Naive B cell (primary cell): ENCODE results near the gene CHRND. TPM values are rescaled to one million over a fixed set of nuclear protein-coding genes. Genes with fewer than 3 reads are reported as not detected.
"Not testable (repeated sequence)": the region's sequence is repeated elsewhere in the genome, so short reads cannot be mapped to it uniquely, and the experiment has no call there.

ENCODE experiments used
- ATAC-seq, 2 donors: fragments of 150-1000 bp; cut with Tn5 transposase; 2 replicates each; pipeline ENCODE4 v1.10.0; 2021; ENCODE audit warnings: low read depth in 2 of 2, mild to moderate bottlenecking in 2 of 2, moderate library complexity in 2 of 2
- DNase-seq: peaks from one replicate; pipeline ENCODE4 v3.0.0; 2022
- H3K27ac Mint-ChIP-seq, 6 donors: one replicate each; pipeline ENCODE4 v1.8.0; 2020 to 2022; ENCODE audit warnings: mild to moderate bottlenecking in 6 of 6, mixed read lengths in 6 of 6, moderate library complexity in 5 of 6, inconsistent platforms in 2 of 6
- H3K27me3 Mint-ChIP-seq, 3 donors: one replicate each; pipeline ENCODE4 v1.8.0; 2021 to 2022; ENCODE audit warnings: mixed read lengths in 3 of 3, mild to moderate bottlenecking in 1 of 3
- H3K36me3 Mint-ChIP-seq, 2 donors: one replicate each; pipeline ENCODE4 v1.8.0; 2020 to 2022; ENCODE audit warnings: mixed read lengths in 2 of 2, inconsistent platforms in 1 of 2, mild to moderate bottlenecking in 1 of 2
- H3K4me1 Mint-ChIP-seq, 3 donors: one replicate each; pipeline ENCODE4 v1.8.0; 2020 to 2022; ENCODE audit warnings: mixed read lengths in 3 of 3, inconsistent platforms in 1 of 3, mild to moderate bottlenecking in 1 of 3, moderate library complexity in 1 of 3
- H3K4me3 Mint-ChIP-seq, 8 donors: one replicate each; pipeline ENCODE4 v1.8.0; 2020 to 2022; ENCODE audit warnings: mild to moderate bottlenecking in 8 of 8, mixed read lengths in 8 of 8, moderate library complexity in 8 of 8, inconsistent platforms in 2 of 8
- H3K9me3 Mint-ChIP-seq, 7 donors: one replicate each; pipeline ENCODE4 v1.8.0; 2020 to 2022; ENCODE audit warnings: mixed read lengths in 7 of 7, mild to moderate bottlenecking in 5 of 7, inconsistent platforms in 2 of 7, moderate library complexity in 1 of 7
- polyA plus RNA-seq, 6 donors: library from polyadenylated mRNA; unstranded; fragments of 300-500 nt; fragmentation: Illumina TruSeq; gene quantifications; one replicate each; pipeline ENCODE4 v1.2.3, GENCODE V29; 2021; ENCODE audit warnings: low read depth in 6 of 6

The CHRND gene
- polyA plus RNA-seq, 6 donors from 2014 or later = not detected

DNA sequence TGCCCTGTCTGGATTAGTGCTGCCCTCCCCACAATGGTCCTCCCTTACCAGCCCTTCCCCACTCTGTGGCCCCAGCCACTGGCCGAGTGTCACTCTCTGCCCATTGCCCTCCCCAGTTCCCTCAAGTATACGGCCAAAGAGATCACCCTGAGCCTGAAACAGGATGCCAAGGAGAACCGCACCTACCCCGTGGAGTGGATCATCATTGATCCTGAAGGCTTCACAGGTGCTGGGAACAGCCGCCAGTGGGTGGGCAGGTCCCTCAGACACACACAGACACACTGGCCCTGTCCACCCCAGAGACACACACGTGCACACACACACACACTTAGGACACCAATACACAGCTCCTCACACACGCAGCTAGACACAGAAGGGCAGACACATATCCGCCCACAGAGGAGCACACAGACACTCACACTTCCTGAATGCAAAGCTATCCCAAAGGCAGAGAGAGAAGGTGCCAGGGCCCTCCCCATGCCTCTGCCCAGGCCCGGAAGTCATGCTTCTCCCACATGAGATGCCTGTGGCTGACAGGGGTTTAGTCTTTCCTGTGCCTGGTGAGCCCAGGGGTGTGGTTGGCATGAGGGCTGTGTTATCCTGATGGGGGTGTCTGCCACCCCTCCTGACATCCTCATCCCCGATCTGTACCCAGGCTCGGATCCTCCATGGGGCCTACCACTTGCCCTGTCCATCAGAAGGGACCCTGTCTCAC is 2.9 kb downstream of the CHRND start:
- no peaks in the 10 kb centered on the region for H3K9me3 Mint-ChIP-seq
- DNase-seq = no peak
- peak overlapping the region in 1 of 8 donors; percentile 15 for H3K4me3 Mint-ChIP-seq
- peaks cover 7 to 12% (median 11%) of the 10 kb centered on the region in 3 donors for H3K4me1 Mint-ChIP-seq
- ATAC-seq = no peak
- peak overlapping the region in 2 of 6 donors; percentile 32 to 55 for H3K27ac Mint-ChIP-seq
- no peaks in the 10 kb centered on the region for H3K36me3 Mint-ChIP-seq
- peaks cover 24 to 60% (median 43%) of the 10 kb centered on the region in 3 donors for H3K27me3 Mint-ChIP-seq

DNA sequence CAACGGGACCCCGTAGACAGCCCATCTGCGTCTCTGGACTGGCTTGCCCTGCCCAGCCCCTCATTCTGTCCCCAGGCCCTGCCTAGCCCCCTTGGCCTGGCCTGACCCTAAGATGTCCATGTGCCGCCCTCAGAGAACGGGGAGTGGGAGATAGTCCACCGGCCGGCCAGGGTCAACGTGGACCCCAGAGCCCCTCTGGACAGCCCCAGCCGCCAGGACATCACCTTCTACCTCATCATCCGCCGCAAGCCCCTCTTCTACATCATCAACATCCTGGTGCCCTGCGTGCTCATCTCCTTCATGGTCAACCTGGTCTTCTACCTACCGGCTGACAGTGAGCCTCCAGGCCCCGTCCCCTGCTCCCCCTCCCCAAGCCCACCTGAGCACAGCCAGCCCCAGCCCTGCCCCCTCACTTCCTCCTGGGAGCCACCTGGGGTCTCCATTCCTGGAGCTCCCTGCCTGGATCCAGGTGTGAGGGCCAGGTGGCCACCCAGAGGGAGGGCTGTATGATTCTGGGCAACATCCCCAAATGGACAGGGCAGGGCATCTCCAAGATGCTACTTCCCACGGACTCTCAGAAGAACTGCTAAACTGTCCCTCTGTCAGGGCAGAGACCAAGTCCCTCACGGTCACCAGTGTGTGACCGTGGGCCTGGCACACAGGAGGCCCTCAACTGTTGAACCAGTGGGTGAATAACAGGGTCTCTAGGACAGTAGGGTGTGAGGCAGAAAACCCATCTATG is 4.0 kb downstream of the CHRND start:
- no peak overlapping the region for H3K27ac Mint-ChIP-seq
- no peak for ATAC-seq

DNA sequence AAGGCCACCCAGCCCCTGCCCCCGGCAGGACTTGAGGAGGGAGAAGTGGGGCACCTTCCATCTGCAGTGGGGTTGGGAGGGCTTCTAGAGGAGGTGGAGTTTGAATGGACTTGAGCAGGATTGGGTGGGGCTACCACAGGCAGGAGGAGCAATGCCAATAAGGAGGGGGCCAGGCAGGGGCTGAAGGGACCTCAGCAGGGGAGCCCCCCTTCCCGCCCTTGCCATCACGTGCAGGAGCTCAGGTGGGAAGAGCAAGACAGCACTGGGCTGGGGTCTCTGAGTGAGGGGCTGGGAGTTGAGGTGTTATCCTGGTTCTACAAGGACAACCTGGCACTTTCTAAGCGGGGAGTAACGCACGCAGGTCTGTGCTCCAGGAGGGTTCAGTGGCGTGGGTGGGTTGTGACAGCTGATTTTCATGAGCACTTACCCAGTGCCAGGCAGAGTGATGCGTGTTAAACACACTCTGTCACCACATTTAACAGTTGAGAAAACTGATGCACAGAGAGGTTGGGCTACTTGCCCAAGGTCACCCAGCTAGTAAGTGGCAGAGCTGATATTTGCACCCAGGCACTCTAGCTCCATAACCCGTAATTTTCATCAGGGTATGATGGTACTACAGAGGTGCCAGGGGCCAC is 4.8 kb downstream of the CHRND start:
- H3K4me1 Mint-ChIP-seq = peaks cover 0 to 8% (median 5%) of the 10 kb centered on the region in 3 donors
- no peaks in the 10 kb centered on the region for H3K36me3 Mint-ChIP-seq
- peaks cover 19 to 66% (median 35%) of the 10 kb centered on the region in 3 donors for H3K27me3 Mint-ChIP-seq
- no peaks in the 10 kb centered on the region for H3K9me3 Mint-ChIP-seq
- ATAC-seq (no peak), DNase-seq (no peak)
- H3K27ac Mint-ChIP-seq = no peak overlapping the region
- no peak overlapping the region for H3K4me3 Mint-ChIP-seq

More for the DNA sequence above, 4.0 kb downstream of the CHRND start:
- DNase-seq = no peak
- no peaks in the 10 kb centered on the region for H3K9me3 Mint-ChIP-seq
- H3K36me3 Mint-ChIP-seq = no peaks in the 10 kb centered on the region
- peaks cover 0 to 8% (median 5%) of the 10 kb centered on the region in 3 donors for H3K4me1 Mint-ChIP-seq
- H3K27me3 Mint-ChIP-seq = peaks cover 19 to 59% (median 35%) of the 10 kb centered on the region in 3 donors
- no peak overlapping the region for H3K4me3 Mint-ChIP-seq

DNA sequence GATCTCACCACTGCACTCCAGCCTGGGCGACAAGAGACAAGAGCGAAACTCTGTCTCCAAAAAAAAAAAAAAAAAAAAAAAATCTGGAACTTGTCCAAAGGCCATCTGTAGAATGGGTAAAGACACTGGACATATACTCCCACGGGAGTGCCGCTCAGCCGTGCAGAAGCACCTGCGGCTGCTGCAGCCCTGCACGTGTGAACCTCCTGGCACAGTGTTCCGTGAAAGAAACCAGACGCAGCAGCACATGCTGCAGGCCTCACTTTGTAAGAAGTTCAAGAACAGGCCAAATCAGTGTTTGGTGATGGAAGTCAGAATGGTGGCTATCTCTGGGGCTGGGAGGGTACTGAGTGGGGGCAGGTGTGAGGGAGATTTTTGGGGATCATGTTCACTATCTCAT is 6.5 kb downstream of the CHRND start:
- no peak for DNase-seq

DNA sequence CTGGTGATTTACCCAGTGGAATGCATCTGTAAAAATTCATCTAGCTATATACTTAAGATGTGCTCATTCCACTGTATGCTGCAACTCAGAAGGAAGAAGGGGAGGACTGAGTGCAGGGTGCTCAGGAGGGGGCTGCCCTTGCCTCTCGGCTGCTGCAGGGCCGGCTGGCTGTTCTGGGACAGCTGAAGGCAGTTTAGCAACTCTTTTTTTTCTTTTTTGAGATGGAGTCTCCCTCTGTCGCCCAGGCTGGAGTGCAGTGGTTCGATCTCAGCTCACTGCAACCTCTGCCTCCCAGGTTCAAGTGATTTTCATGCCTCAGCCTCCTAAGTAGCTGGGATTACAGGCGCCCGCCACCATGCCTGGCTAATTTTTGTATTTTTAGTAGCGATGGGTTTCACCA is 6.9 kb downstream of the CHRND start:
- not testable (repeated sequence) for H3K4me3 Mint-ChIP-seq, H3K36me3 Mint-ChIP-seq, ATAC-seq, DNase-seq, H3K4me1 Mint-ChIP-seq, H3K9me3 Mint-ChIP-seq, H3K27ac Mint-ChIP-seq
- H3K27me3 Mint-ChIP-seq = peaks cover 12 to 68% (median 26%) of the 10 kb centered on the region in 3 donors

More for the DNA sequence above, 6.5 kb downstream of the CHRND start:
- Mint-ChIP-seq H3K27me3 (peaks cover 14 to 68% (median 30%) of the 10 kb centered on the region in 3 donors), H3K9me3 (peaks cover 0 to 7% (median 4%) of the 10 kb centered on the region in 7 donors), H3K4me1 (peaks cover 0 to 8% (median 5%) of the 10 kb centered on the region in 3 donors), H3K27ac (no peak overlapping the region), H3K4me3 (no peak overlapping the region), H3K36me3 (no peaks in the 10 kb centered on the region)
- no peak for ATAC-seq

DNA sequence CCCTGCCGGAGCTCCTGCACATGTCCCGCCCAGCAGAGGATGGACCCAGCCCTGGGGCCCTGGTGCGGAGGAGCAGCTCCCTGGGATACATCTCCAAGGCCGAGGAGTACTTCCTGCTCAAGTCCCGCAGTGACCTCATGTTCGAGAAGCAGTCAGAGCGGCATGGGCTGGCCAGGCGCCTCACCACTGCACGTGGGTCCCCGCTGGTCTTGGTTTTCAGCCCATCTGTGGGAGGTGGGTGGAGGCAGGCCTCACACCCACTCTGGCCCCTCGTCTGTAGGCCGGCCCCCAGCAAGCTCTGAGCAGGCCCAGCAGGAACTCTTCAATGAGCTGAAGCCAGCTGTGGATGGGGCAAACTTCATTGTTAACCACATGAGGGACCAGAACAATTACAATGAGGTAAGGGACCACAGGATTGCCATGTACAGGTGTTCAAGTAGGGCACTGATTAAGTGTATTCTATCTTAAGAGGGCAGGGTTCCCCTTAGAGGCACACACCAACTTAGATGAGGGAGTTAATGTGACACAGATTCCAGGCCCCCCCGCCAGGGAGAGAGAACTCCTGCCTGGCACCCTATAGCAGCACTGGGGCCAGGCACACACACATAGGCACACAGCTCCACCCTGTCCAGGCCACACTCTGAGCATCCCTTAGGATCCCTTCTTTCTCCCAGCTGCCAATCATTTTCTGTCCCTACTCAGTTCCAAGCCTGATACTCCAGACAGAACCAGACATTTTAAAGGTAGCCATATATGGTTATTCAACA is 8.2 kb downstream of the CHRND start:
- no peak overlapping the region for H3K27ac Mint-ChIP-seq
- no peak overlapping the region for H3K4me3 Mint-ChIP-seq
- no peaks in the 10 kb centered on the region for H3K36me3 Mint-ChIP-seq
- no peak for ATAC-seq
- H3K27me3 Mint-ChIP-seq = peaks cover 3 to 62% (median 25%) of the 10 kb centered on the region in 3 donors
- peaks cover 11 to 17% (median 11%) of the 10 kb centered on the region in 3 donors for H3K4me1 Mint-ChIP-seq
- no peak for DNase-seq
- H3K9me3 Mint-ChIP-seq = peaks cover 0 to 7% (median 4%) of the 10 kb centered on the region in 7 donors

DNA sequence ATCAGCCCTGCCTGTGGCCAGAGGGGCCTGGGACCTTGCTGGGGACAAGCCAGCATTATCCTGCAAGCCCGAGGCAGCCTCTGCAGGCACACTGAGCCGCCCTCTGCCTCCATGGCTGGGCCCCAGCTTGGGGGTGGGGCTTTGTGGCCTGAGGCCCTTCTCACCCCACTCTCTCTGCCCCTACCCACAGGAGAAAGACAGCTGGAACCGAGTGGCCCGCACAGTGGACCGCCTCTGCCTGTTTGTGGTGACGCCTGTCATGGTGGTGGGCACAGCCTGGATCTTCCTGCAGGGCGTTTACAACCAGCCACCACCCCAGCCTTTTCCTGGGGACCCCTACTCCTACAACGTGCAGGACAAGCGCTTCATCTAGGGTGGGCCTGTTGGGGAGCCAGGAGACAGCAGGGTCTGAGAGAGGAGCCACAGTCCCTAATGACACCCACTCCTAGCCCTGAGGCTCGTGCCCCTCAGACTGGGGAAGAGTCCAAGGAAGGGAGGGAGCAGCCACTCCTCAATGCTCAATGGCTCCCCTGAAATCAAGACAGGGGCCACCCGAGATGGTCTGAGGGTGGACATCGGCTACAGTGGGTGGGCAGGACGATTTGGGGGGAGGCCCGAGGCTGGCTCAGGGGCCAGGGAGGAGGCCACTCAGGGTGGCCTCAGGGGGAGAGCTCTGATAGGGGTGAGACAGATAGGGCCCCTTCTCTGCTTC is 9.1 kb downstream of the CHRND start:
- peaks cover 11 to 19% (median 11%) of the 10 kb centered on the region in 3 donors for H3K4me1 Mint-ChIP-seq
- no peak overlapping the region for H3K27ac Mint-ChIP-seq
- DNase-seq = no peak
- peaks cover 0 to 7% (median 4%) of the 10 kb centered on the region in 7 donors for H3K9me3 Mint-ChIP-seq
- H3K36me3 Mint-ChIP-seq = no peaks in the 10 kb centered on the region
- H3K27me3 Mint-ChIP-seq = peaks cover 3 to 53% (median 22%) of the 10 kb centered on the region in 3 donors
- H3K4me3 Mint-ChIP-seq = no peak overlapping the region
- no peak for ATAC-seq

DNA sequence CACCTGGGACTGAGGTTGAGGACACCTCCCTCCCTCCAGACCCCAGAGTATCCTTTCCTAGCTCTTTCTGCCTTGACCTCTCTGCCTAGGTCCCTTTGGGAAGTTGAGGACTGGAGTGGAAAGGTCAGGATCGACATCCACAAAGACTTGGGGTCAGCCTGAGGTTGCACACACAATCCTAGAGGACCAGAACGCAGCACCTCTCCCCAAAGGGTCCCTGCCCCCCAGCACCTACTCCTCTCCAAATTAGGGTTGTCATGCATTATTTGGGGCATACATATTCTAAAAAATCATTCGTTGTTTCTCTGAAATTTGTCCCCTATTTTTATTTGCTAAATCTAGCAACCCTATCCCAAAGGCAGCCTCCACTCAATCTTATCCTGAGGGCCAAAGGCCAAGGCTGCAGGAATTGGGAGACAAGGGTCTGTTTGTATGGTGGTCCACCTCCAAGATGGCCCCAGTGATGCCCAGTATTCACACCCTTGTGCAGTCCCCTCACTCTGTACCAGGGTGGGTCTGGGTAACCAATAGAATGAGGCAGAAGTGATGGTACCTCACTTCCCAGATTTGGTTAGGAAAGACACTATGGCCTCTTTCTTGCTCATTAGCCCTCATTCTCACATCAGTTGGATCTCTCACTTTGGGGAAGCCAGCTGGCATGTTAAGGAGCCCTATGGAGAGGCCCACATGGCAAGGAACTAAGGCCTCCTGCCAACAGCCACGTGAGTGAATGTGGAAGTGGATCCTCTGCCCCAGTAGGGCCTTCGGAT is 10.0 kb downstream of the CHRND start:
- no peaks in the 10 kb centered on the region for H3K36me3 Mint-ChIP-seq
- H3K4me3 Mint-ChIP-seq = no peak overlapping the region
- H3K27ac Mint-ChIP-seq = no peak overlapping the region
- peaks cover 11 to 24% (median 15%) of the 10 kb centered on the region in 3 donors for H3K4me1 Mint-ChIP-seq
- H3K27me3 Mint-ChIP-seq = peaks cover 3 to 45% (median 22%) of the 10 kb centered on the region in 3 donors
- ATAC-seq (no peak), DNase-seq (no peak)
- H3K9me3 Mint-ChIP-seq = peaks cover 0 to 7% (median 4%) of the 10 kb centered on the region in 7 donors

DNA sequence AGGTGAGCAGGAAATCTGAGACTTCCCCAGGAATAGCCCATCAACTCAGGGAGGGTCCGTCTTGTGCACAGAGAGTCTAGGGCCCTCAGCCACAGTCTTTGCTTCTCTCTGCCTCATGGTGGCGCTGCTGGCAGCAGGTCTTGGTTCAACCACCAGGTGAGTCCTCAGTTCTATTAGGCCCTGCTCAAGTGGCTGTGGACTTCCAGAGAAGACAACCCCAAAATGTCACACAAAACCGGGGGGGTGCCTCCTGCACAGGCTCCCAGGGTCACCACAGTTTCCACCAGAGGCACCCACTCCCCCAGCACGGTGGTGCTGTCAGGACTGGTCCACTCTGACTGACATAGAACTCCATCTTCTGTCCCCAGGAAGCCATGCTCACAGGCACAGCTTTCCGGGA is 11.1 kb downstream of the CHRND start:
- H3K27ac Mint-ChIP-seq = no peak overlapping the region
- peaks cover 20 to 24% (median 20%) of the 10 kb centered on the region in 3 donors for H3K4me1 Mint-ChIP-seq
- DNase-seq = no peak
- H3K4me3 Mint-ChIP-seq = peak overlapping the region in 1 of 8 donors; percentile 20
- peaks cover 0 to 7% (median 4%) of the 10 kb centered on the region in 7 donors for H3K9me3 Mint-ChIP-seq
- peaks cover 3 to 45% (median 22%) of the 10 kb centered on the region in 3 donors for H3K27me3 Mint-ChIP-seq
- H3K36me3 Mint-ChIP-seq = no peaks in the 10 kb centered on the region
- ATAC-seq = no peak

DNA sequence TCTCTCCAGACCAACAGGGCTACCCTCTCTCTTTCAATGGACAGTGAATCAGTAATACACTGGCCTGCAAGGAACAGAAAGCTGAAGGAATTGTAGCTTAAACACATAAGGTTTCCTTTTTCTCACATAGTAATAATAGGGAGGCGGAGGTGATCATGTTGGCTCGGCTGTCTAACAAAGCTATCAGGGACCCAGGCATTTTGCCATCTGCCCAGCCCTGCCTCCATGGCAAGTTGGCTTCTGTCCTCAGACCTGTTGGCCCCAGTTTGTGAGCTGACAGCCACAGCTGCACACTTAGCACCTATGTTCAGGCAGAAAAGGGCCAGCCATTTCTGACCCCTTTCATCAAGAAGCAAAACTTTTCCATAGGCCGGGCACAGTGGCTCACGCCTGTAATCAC is 11.5 kb downstream of the CHRND start:
- Mint-ChIP-seq H3K4me3 (no peak overlapping the region), H3K36me3 (no peaks in the 10 kb centered on the region), H3K9me3 (peaks cover 0 to 7% (median 4%) of the 10 kb centered on the region in 7 donors), H3K27me3 (peaks cover 3 to 45% (median 22%) of the 10 kb centered on the region in 3 donors), H3K4me1 (peaks cover 22 to 28% (median 24%) of the 10 kb centered on the region in 3 donors), H3K27ac (no peak overlapping the region)
- DNase-seq = no peak
- no peak for ATAC-seq

DNA sequence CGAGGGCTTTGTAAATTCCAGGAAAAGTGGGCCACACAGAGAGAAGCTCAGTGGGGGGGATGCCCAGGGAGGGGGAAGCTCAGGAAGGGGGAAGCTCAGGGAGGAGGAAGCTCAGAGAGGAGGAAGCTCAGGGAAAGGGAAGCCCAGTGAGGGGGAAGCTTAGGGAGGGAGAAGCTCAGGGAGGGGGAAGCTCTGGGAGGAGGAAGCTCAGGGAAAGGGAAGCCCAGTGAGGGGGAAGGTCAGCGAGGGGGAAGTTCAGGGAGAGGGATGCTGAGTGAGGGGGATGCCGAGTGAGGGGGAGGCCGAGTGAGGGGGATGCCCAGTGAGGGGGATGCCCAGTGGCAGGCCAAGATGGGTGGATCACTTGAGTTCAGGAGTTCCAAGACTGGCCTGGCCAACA is 12.7 kb downstream of the CHRND start:
- peak overlapping the region in 2 of 8 donors; percentile 68 to 79 for H3K4me3 Mint-ChIP-seq
- peaks cover 0 to 7% (median 4%) of the 10 kb centered on the region in 7 donors for H3K9me3 Mint-ChIP-seq
- H3K27me3 Mint-ChIP-seq = peaks cover 0 to 45% (median 22%) of the 10 kb centered on the region in 3 donors
- no peak for DNase-seq
- ATAC-seq = no peak
- no peaks in the 10 kb centered on the region for H3K36me3 Mint-ChIP-seq
- H3K4me1 Mint-ChIP-seq = peaks cover 30 to 35% (median 31%) of the 10 kb centered on the region in 3 donors
- H3K27ac Mint-ChIP-seq = peak overlapping the region in 3 of 6 donors; percentile 83 to 90 (median 83)
